ENCODE results near the gene DNAJC5G. TPM values are rescaled to one million over a fixed set of nuclear protein-coding genes. Genes with fewer than 3 reads are reported as not detected.

DNAJC5G gene
- polyA plus RNA-seq, 1 donor = 0.19 TPM

GRCh38 chr2:27251766-27252165, 23.5 kb upstream of the DNAJC5G start:
- Histone ChIP-seq H3K27me3 (ENCODE audit: control insufficient read depth, insufficient read depth, low read length) (peaks cover 57% of the 10 kb centered on the region), H3K27ac (ENCODE audit: low read length) (no peak overlapping the region), H3K9me3 (ENCODE audit: control insufficient read depth, low read depth, low read length) (no peaks in the 10 kb centered on the region), H3K4me1 (ENCODE audit: control insufficient read depth, insufficient read depth, low read length) (peaks cover 9% of the 10 kb centered on the region), H3K4me3 (ENCODE audit: low read length) (no peak overlapping the region), H3K36me3 (ENCODE audit: control insufficient read depth, insufficient read depth, low read length) (no peaks in the 10 kb centered on the region)
- WGBS (ENCODE audit: insufficient coverage, low lambda C conversion rate) = no CpG with 5 or more reads among the region's 13 CpGs
- no peak for DNase-seq

- no peak for DNase-seq
- Histone ChIP-seq H3K4me1 (ENCODE audit: control insufficient read depth, insufficient read depth, low read length) (peaks cover 5% of the 10 kb centered on the region), H3K4me3 (ENCODE audit: low read length) (no peak overlapping the region), H3K9me3 (ENCODE audit: control insufficient read depth, low read depth, low read length) (no peaks in the 10 kb centered on the region), H3K27ac (ENCODE audit: low read length) (no peak overlapping the region), H3K27me3 (ENCODE audit: control insufficient read depth, insufficient read depth, low read length) (peaks cover 69% of the 10 kb centered on the region), H3K36me3 (ENCODE audit: control insufficient read depth, insufficient read depth, low read length) (no peaks in the 10 kb centered on the region)
- WGBS (ENCODE audit: insufficient coverage, low lambda C conversion rate) = 33% methylated on average over 1 of the region's 13 CpGs
Observed at GRCh38 chr2:27255187-27255586, 20.0 kb upstream of the DNAJC5G start.

GRCh38 chr2:27255660-27256059, 19.6 kb upstream of the DNAJC5G start:
- Histone ChIP-seq H3K27ac (ENCODE audit: low read length) (no peak overlapping the region), H3K27me3 (ENCODE audit: control insufficient read depth, insufficient read depth, low read length) (peaks cover 69% of the 10 kb centered on the region), H3K9me3 (ENCODE audit: control insufficient read depth, low read depth, low read length) (no peaks in the 10 kb centered on the region), H3K36me3 (ENCODE audit: control insufficient read depth, insufficient read depth, low read length) (no peaks in the 10 kb centered on the region), H3K4me3 (ENCODE audit: low read length) (no peak overlapping the region), H3K4me1 (ENCODE audit: control insufficient read depth, insufficient read depth, low read length) (no peaks in the 10 kb centered on the region)
- no peak for DNase-seq
- no CpG with 5 or more reads among the region's 1 CpG for WGBS (ENCODE audit: insufficient coverage, low lambda C conversion rate)

- Histone ChIP-seq H3K4me1 (ENCODE audit: control insufficient read depth, insufficient read depth, low read length) (no peaks in the 10 kb centered on the region), H3K27me3 (ENCODE audit: control insufficient read depth, insufficient read depth, low read length) (peaks cover 71% of the 10 kb centered on the region), H3K9me3 (ENCODE audit: control insufficient read depth, low read depth, low read length) (no peaks in the 10 kb centered on the region), H3K27ac (ENCODE audit: low read length) (no peak overlapping the region), H3K36me3 (ENCODE audit: control insufficient read depth, insufficient read depth, low read length) (no peaks in the 10 kb centered on the region), H3K4me3 (ENCODE audit: low read length) (no peak overlapping the region)
- no peak for DNase-seq
- WGBS (ENCODE audit: insufficient coverage, low lambda C conversion rate) = no CpG with 5 or more reads among the region's 7 CpGs
Observed at GRCh38 chr2:27256855-27257454, 18.3 kb upstream of the DNAJC5G start.

- Histone ChIP-seq H3K36me3 (ENCODE audit: control insufficient read depth, insufficient read depth, low read length) (no peaks in the 10 kb centered on the region), H3K27me3 (ENCODE audit: control insufficient read depth, insufficient read depth, low read length) (peaks cover 80% of the 10 kb centered on the region), H3K27ac (ENCODE audit: low read length) (no peak overlapping the region), H3K4me1 (ENCODE audit: control insufficient read depth, insufficient read depth, low read length) (peaks cover under 1% of the 10 kb centered on the region), H3K4me3 (ENCODE audit: low read length) (no peak overlapping the region), H3K9me3 (ENCODE audit: control insufficient read depth, low read depth, low read length) (no peaks in the 10 kb centered on the region)
- WGBS (ENCODE audit: insufficient coverage, low lambda C conversion rate) = no CpG with 5 or more reads among the region's 8 CpGs
- no peak for DNase-seq
Observed at GRCh38 chr2:27258051-27258450, 17.2 kb upstream of the DNAJC5G start.

- Histone ChIP-seq H3K27ac (ENCODE audit: low read length) (no peak overlapping the region), H3K9me3 (ENCODE audit: control insufficient read depth, low read depth, low read length) (peaks cover 4% of the 10 kb centered on the region), H3K36me3 (ENCODE audit: control insufficient read depth, insufficient read depth, low read length) (no peaks in the 10 kb centered on the region), H3K27me3 (ENCODE audit: control insufficient read depth, insufficient read depth, low read length) (peaks cover 91% of the 10 kb centered on the region), H3K4me1 (ENCODE audit: control insufficient read depth, insufficient read depth, low read length) (peaks cover 14% of the 10 kb centered on the region), H3K4me3 (ENCODE audit: low read length) (no peak overlapping the region)
- WGBS (ENCODE audit: insufficient coverage, low lambda C conversion rate) = no CpG with 5 or more reads among the region's 11 CpGs
- DNase-seq = no peak
Observed at GRCh38 chr2:27261241-27261925, 13.8 kb upstream of the DNAJC5G start.

GRCh38 chr2:27261926-27262298, 13.3 kb upstream of the DNAJC5G start:
- no peak overlapping the region for H3K4me3 ChIP-seq (ENCODE audit: low read length)
- H3K27me3 ChIP-seq (ENCODE audit: control insufficient read depth, insufficient read depth, low read length) = peaks cover 88% of the 10 kb centered on the region

GRCh38 chr2:27262379-27263286, 12.6 kb upstream of the DNAJC5G start, which contains the start of gene SLC30A3:
Gene SLC30A3, minus strand, starts transcription at chr2:27263047. Its CDS starts 141 bp downstream, at chr2:27262906.
- H3K4me3 ChIP-seq (ENCODE audit: low read length) = no peak within 1 kb of the TSS
- WGBS (ENCODE audit: insufficient coverage, low lambda C conversion rate) = no CpG with 5 or more reads among the region's 96 CpGs
- H3K36me3 ChIP-seq (ENCODE audit: control insufficient read depth, insufficient read depth, low read length) = no peaks in the 10 kb centered on the region
- H3K27me3 ChIP-seq (ENCODE audit: control insufficient read depth, insufficient read depth, low read length) = peaks cover 87% of the 10 kb centered on the region
- peaks cover 4% of the 10 kb centered on the region for H3K9me3 ChIP-seq (ENCODE audit: control insufficient read depth, low read depth, low read length)
- H3K4me1 ChIP-seq (ENCODE audit: control insufficient read depth, insufficient read depth, low read length) = peaks cover 14% of the 10 kb centered on the region
- no peak within 1 kb of the TSS for H3K27ac ChIP-seq (ENCODE audit: low read length)
- DNase-seq = peak; percentile 31 to 50

More at GRCh38 chr2:27261926-27262298, 13.3 kb upstream of the DNAJC5G start:
- DNase-seq = no peak
- no CpG with 5 or more reads among the region's 40 CpGs for WGBS (ENCODE audit: insufficient coverage, low lambda C conversion rate)
- H3K27ac ChIP-seq (ENCODE audit: low read length) = no peak overlapping the region
- peaks cover 14% of the 10 kb centered on the region for H3K4me1 ChIP-seq (ENCODE audit: control insufficient read depth, insufficient read depth, low read length)
- no peaks in the 10 kb centered on the region for H3K36me3 ChIP-seq (ENCODE audit: control insufficient read depth, insufficient read depth, low read length)
- H3K9me3 ChIP-seq (ENCODE audit: control insufficient read depth, low read depth, low read length) = peaks cover 4% of the 10 kb centered on the region

- Histone ChIP-seq H3K4me1 (ENCODE audit: control insufficient read depth, insufficient read depth, low read length) (peaks cover 14% of the 10 kb centered on the region), H3K4me3 (ENCODE audit: low read length) (no peak overlapping the region), H3K36me3 (ENCODE audit: control insufficient read depth, insufficient read depth, low read length) (no peaks in the 10 kb centered on the region), H3K27ac (ENCODE audit: low read length) (no peak overlapping the region), H3K9me3 (ENCODE audit: control insufficient read depth, low read depth, low read length) (peaks cover 4% of the 10 kb centered on the region), H3K27me3 (ENCODE audit: control insufficient read depth, insufficient read depth, low read length) (peaks cover 82% of the 10 kb centered on the region)
- WGBS (ENCODE audit: insufficient coverage, low lambda C conversion rate) = 0% methylated on average over 3 of the region's 46 CpGs
- peak in 1 of 2 donors; percentile 15 for DNase-seq
Observed at GRCh38 chr2:27263287-27264252, 11.7 kb upstream of the DNAJC5G start.
